Measurements from ENCODE around the gene TNFRSF6B.

The TNFRSF6B gene

GRCh38 chr20:63696306-63696627, 185 bp upstream of the TNFRSF6B start:
- Histone ChIP-seq H3K4me3 (ENCODE audit: low read length in 2 of 2) (no peak overlapping the region), H3K27ac (replicated peaks; ENCODE audit: low read length) (no peak overlapping the region), H3K79me1 (ENCODE audit: low read depth, low read length) (peaks cover 6% of the 10 kb centered on the region), H3K27me3 (ENCODE audit: control insufficient read depth in 3 of 3, insufficient read depth in 3 of 3, low read depth in 1 of 3, low read length in 3 of 3) (no peaks in the 10 kb centered on the region), H4K91ac (ENCODE audit: low read depth, low read length, poor library complexity) (peak overlapping the region; percentile 53), H2BK120ac (ENCODE audit: low read depth, low read length) (no peak overlapping the region), H3K14ac (ENCODE audit: low read length) (no peak overlapping the region), H2BK15ac (ENCODE audit: low read length) (no peak overlapping the region), H3K23ac (ENCODE audit: low read depth, low read length, poor library complexity) (peak overlapping the region; percentile 100), H2BK5ac (ENCODE audit: low read length) (no peak overlapping the region), H2AFZ (ENCODE audit: low read length) (no peak overlapping the region), H3K4me1 (ENCODE audit: control insufficient read depth in 2 of 2, insufficient read depth in 1 of 2, low read depth in 1 of 2, low read length in 2 of 2) (peaks cover 7 to 14% of the 10 kb centered on the region in 2 donors), H3K36me3 (replicated peaks in 1 of 2; ENCODE audit: control insufficient read depth in 2 of 2, insufficient read depth in 2 of 2, low read length in 2 of 2) (peaks cover 0 to 47% of the 10 kb centered on the region in 2 donors), H3K4ac (ENCODE audit: low read length) (no peak overlapping the region), H3K9ac (ENCODE audit: low read depth, low read length, poor library complexity) (peak overlapping the region; percentile 91), H3K18ac (ENCODE audit: low read length) (peak overlapping the region; percentile 94), H2BK12ac (ENCODE audit: low read length) (no peak overlapping the region), H3K4me2 (ENCODE audit: insufficient read depth, low read length, poor library complexity, severe bottlenecking) (no peak overlapping the region), H2AK5ac (ENCODE audit: low read depth, low read length) (peak overlapping the region; percentile 40), H3K9me3 (replicated peaks in 1 of 2; ENCODE audit: control insufficient read depth in 2 of 2, insufficient read depth in 1 of 2, low read depth in 1 of 2, low read length in 2 of 2) (peaks cover 0 to 2% of the 10 kb centered on the region in 2 donors), H4K8ac (ENCODE audit: low read depth, low read length) (no peak overlapping the region)
- WGBS, 2 donors (ENCODE audit: extremely low coverage in 2 of 2, insufficient read length in 2 of 2, insufficient replicate concordance in 1 of 2): no CpG with 5 or more reads among the region's 6 CpGs
- DNase-seq (ENCODE audit: low spot score): no peak

DNA sequence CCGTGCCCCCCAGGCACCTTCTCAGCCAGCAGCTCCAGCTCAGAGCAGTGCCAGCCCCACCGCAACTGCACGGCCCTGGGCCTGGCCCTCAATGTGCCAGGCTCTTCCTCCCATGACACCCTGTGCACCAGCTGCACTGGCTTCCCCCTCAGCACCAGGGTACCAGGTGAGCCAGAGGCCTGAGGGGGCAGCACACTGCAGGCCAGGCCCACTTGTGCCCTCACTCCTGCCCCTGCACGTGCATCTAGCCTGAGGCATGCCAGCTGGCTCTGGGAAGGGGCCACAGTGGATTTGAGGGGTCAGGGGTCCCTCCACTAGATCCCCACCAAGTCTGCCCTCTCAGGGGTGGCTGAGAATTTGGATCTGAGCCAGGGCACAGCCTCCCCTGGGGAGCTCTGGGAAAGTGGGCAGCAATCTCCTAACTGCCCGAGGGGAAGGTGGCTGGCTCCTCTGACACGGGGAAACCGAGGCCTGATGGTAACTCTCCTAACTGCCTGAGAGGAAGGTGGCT, 960 bp downstream of the TNFRSF6B start:
- Histone ChIP-seq H3K14ac (ENCODE audit: low read length) (peak overlapping the region; percentile 67), H3K27ac (replicated peaks; ENCODE audit: low read length) (no peak overlapping the region)
- WGBS, 2 donors (ENCODE audit: extremely low coverage in 2 of 2, insufficient read length in 2 of 2, insufficient replicate concordance in 1 of 2): no CpG with 5 or more reads among the region's 7 CpGs

GRCh38 chr20:63697868-63698545, 1.6 kb downstream of the TNFRSF6B start:
- Histone ChIP-seq H3K36me3 (replicated peaks in 1 of 2; ENCODE audit: control insufficient read depth in 2 of 2, insufficient read depth in 2 of 2, low read length in 2 of 2) (peaks cover 0 to 44% of the 10 kb centered on the region in 2 donors), H3K18ac (ENCODE audit: low read length) (no peak overlapping the region), H3K27me3 (ENCODE audit: control insufficient read depth in 3 of 3, insufficient read depth in 3 of 3, low read depth in 1 of 3, low read length in 3 of 3) (no peaks in the 10 kb centered on the region), H4K8ac (ENCODE audit: low read depth, low read length) (no peak overlapping the region), H3K4ac (ENCODE audit: low read length) (no peak overlapping the region), H3K9ac (ENCODE audit: low read depth, low read length, poor library complexity) (peak overlapping the region; percentile 50), H3K23ac (ENCODE audit: low read depth, low read length, poor library complexity) (peak overlapping the region; percentile 85), H3K79me1 (ENCODE audit: low read depth, low read length) (peaks cover 6% of the 10 kb centered on the region), H3K4me1 (ENCODE audit: control insufficient read depth in 2 of 2, insufficient read depth in 1 of 2, low read depth in 1 of 2, low read length in 2 of 2) (peaks cover 7 to 14% of the 10 kb centered on the region in 2 donors), H3K27ac (replicated peaks; ENCODE audit: low read length) (no peak overlapping the region), H2BK120ac (ENCODE audit: low read depth, low read length) (no peak overlapping the region), H2BK15ac (ENCODE audit: low read length) (no peak overlapping the region), H2BK12ac (ENCODE audit: low read length) (peak overlapping the region; percentile 58), H2BK5ac (ENCODE audit: low read length) (no peak overlapping the region), H4K91ac (ENCODE audit: low read depth, low read length, poor library complexity) (no peak overlapping the region), H3K14ac (ENCODE audit: low read length) (peak overlapping the region; percentile 21), H2AK5ac (ENCODE audit: low read depth, low read length) (no peak overlapping the region), H3K9me3 (replicated peaks in 1 of 2; ENCODE audit: control insufficient read depth in 2 of 2, insufficient read depth in 1 of 2, low read depth in 1 of 2, low read length in 2 of 2) (peaks cover 0 to 2% of the 10 kb centered on the region in 2 donors), H2AFZ (ENCODE audit: low read length) (no peak overlapping the region), H3K4me2 (ENCODE audit: insufficient read depth, low read length, poor library complexity, severe bottlenecking) (no peak overlapping the region), H3K4me3 (ENCODE audit: low read length in 2 of 2) (no peak overlapping the region)
- no CpG with 5 or more reads among the region's 40 CpGs for WGBS, 2 donors (ENCODE audit: extremely low coverage in 2 of 2, insufficient read length in 2 of 2, insufficient replicate concordance in 1 of 2)
- no peak for DNase-seq (ENCODE audit: low spot score)

More for the DNA sequence above, 960 bp downstream of the TNFRSF6B start:
- DNase-seq (ENCODE audit: low spot score): no peak
- Histone ChIP-seq H3K9ac (ENCODE audit: low read depth, low read length, poor library complexity) (peak overlapping the region; percentile 50), H2AK5ac (ENCODE audit: low read depth, low read length) (peak overlapping the region; percentile 96), H3K4ac (ENCODE audit: low read length) (no peak overlapping the region), H2BK120ac (ENCODE audit: low read depth, low read length) (no peak overlapping the region), H2BK15ac (ENCODE audit: low read length) (no peak overlapping the region), H2BK5ac (ENCODE audit: low read length) (no peak overlapping the region), H2BK12ac (ENCODE audit: low read length) (peak overlapping the region; percentile 58), H3K27me3 (ENCODE audit: control insufficient read depth in 3 of 3, insufficient read depth in 3 of 3, low read depth in 1 of 3, low read length in 3 of 3) (no peaks in the 10 kb centered on the region), H3K23ac (ENCODE audit: low read depth, low read length, poor library complexity) (peak overlapping the region; percentile 100), H3K9me3 (replicated peaks in 1 of 2; ENCODE audit: control insufficient read depth in 2 of 2, insufficient read depth in 1 of 2, low read depth in 1 of 2, low read length in 2 of 2) (peaks cover 0 to 2% of the 10 kb centered on the region in 2 donors), H3K4me3 (ENCODE audit: low read length in 2 of 2) (peak overlapping the region in 1 of 2 donors; percentile 31), H4K91ac (ENCODE audit: low read depth, low read length, poor library complexity) (no peak overlapping the region), H3K4me1 (ENCODE audit: control insufficient read depth in 2 of 2, insufficient read depth in 1 of 2, low read depth in 1 of 2, low read length in 2 of 2) (peaks cover 7 to 14% of the 10 kb centered on the region in 2 donors), H3K36me3 (replicated peaks in 1 of 2; ENCODE audit: control insufficient read depth in 2 of 2, insufficient read depth in 2 of 2, low read length in 2 of 2) (peaks cover 0 to 44% of the 10 kb centered on the region in 2 donors), H4K8ac (ENCODE audit: low read depth, low read length) (peak overlapping the region; percentile 48), H3K4me2 (ENCODE audit: insufficient read depth, low read length, poor library complexity, severe bottlenecking) (no peak overlapping the region), H2AFZ (ENCODE audit: low read length) (no peak overlapping the region), H3K18ac (ENCODE audit: low read length) (peak overlapping the region; percentile 94), H3K79me1 (ENCODE audit: low read depth, low read length) (peaks cover 6% of the 10 kb centered on the region)

GRCh38 chr20:63698739-63699465, 2.5 kb downstream of the TNFRSF6B start:
- WGBS, 2 donors (ENCODE audit: extremely low coverage in 2 of 2, insufficient read length in 2 of 2, insufficient replicate concordance in 1 of 2): no CpG with 5 or more reads among the region's 19 CpGs

More at GRCh38 chr20:63698739-63699465, 2.5 kb downstream of the TNFRSF6B start:
- Histone ChIP-seq H3K27me3 (ENCODE audit: control insufficient read depth in 3 of 3, insufficient read depth in 3 of 3, low read depth in 1 of 3, low read length in 3 of 3) (no peaks in the 10 kb centered on the region), H3K4me1 (ENCODE audit: control insufficient read depth in 2 of 2, insufficient read depth in 1 of 2, low read depth in 1 of 2, low read length in 2 of 2) (peaks cover 7 to 14% of the 10 kb centered on the region in 2 donors), H2AK5ac (ENCODE audit: low read depth, low read length) (peak overlapping the region; percentile 56), H2BK5ac (ENCODE audit: low read length) (no peak overlapping the region), H3K79me1 (ENCODE audit: low read depth, low read length) (peaks cover 6% of the 10 kb centered on the region), H3K14ac (ENCODE audit: low read length) (no peak overlapping the region), H3K27ac (replicated peaks; ENCODE audit: low read length) (no peak overlapping the region), H3K4ac (ENCODE audit: low read length) (no peak overlapping the region), H3K18ac (ENCODE audit: low read length) (peak overlapping the region; percentile 28), H4K8ac (ENCODE audit: low read depth, low read length) (no peak overlapping the region), H2AFZ (ENCODE audit: low read length) (no peak overlapping the region), H3K36me3 (replicated peaks in 1 of 2; ENCODE audit: control insufficient read depth in 2 of 2, insufficient read depth in 2 of 2, low read length in 2 of 2) (peaks cover under 1 to 47% of the 10 kb centered on the region in 2 donors), H2BK15ac (ENCODE audit: low read length) (no peak overlapping the region), H2BK12ac (ENCODE audit: low read length) (no peak overlapping the region), H3K4me2 (ENCODE audit: insufficient read depth, low read length, poor library complexity, severe bottlenecking) (no peak overlapping the region), H3K23ac (ENCODE audit: low read depth, low read length, poor library complexity) (peak overlapping the region; percentile 22), H4K91ac (ENCODE audit: low read depth, low read length, poor library complexity) (no peak overlapping the region), H3K4me3 (ENCODE audit: low read length in 2 of 2) (no peak overlapping the region), H3K9ac (ENCODE audit: low read depth, low read length, poor library complexity) (peak overlapping the region; percentile 63), H3K9me3 (replicated peaks in 1 of 2; ENCODE audit: control insufficient read depth in 2 of 2, insufficient read depth in 1 of 2, low read depth in 1 of 2, low read length in 2 of 2) (no peaks in the 10 kb centered on the region), H2BK120ac (ENCODE audit: low read depth, low read length) (no peak overlapping the region)
- no peak for DNase-seq (ENCODE audit: low spot score)
